ENCODE data around the gene ARHGEF28.

The ARHGEF28 gene

GRCh38 chr5:73776405-73776804 is 150.4 kb downstream of the ARHGEF28 start:
- H3K4me1 ChIP-seq (ENCODE audit: control insufficient read depth, low read length) = no peaks in the 10 kb centered on the region
- H3K36me3 ChIP-seq (ENCODE audit: control insufficient read depth, low read length) = no peaks in the 10 kb centered on the region
- H3K27ac ChIP-seq (ENCODE audit: low read depth, low read length) = no peak overlapping the region
- no peaks in the 10 kb centered on the region for H4K20me1 ChIP-seq (ENCODE audit: control insufficient read depth, insufficient read depth, low read depth, low read length)
- TF ChIP-seq EZH2phosphoT487 (IDR thresholded peaks at IDR 0.05; ENCODE audit: borderline replicate concordance, low read length) = no peak
- TF ChIP-seq CTCF (IDR thresholded peaks at IDR 0.05; ENCODE audit: low read depth, low read length, poor library complexity, severe bottlenecking) = no peak
- H3K4me3 ChIP-seq (ENCODE audit: low read length) = no peak overlapping the region
- no peaks in the 10 kb centered on the region for H3F3A ChIP-seq (ENCODE audit: control insufficient read depth, insufficient read depth)
- no peaks in the 10 kb centered on the region for H3K9me2 ChIP-seq (replicated peaks; ENCODE audit: control insufficient read depth, low read length)
- no peaks in the 10 kb centered on the region for H3K9me3 ChIP-seq (ENCODE audit: control insufficient read depth, insufficient read depth, low read length)
- no peak overlapping the region for H3K4me2 ChIP-seq (ENCODE audit: low read length)
- no peaks in the 10 kb centered on the region for H3K79me2 ChIP-seq (ENCODE audit: control insufficient read depth, low read length)
- no peaks in the 10 kb centered on the region for H3K27me3 ChIP-seq (ENCODE audit: control insufficient read depth, low read length)

- Histone ChIP-seq H3F3A (ENCODE audit: control insufficient read depth, insufficient read depth) (no peaks in the 10 kb centered on the region), H3K4me3 (ENCODE audit: low read length) (no peak overlapping the region), H3K79me2 (ENCODE audit: control insufficient read depth, low read length) (no peaks in the 10 kb centered on the region), H3K4me2 (ENCODE audit: low read length) (no peak overlapping the region), H3K27me3 (ENCODE audit: control insufficient read depth, low read length) (no peaks in the 10 kb centered on the region), H3K9me2 (replicated peaks; ENCODE audit: control insufficient read depth, low read length) (no peaks in the 10 kb centered on the region), H3K4me1 (ENCODE audit: control insufficient read depth, low read length) (no peaks in the 10 kb centered on the region), H3K9me3 (ENCODE audit: control insufficient read depth, insufficient read depth, low read length) (no peaks in the 10 kb centered on the region), H3K36me3 (ENCODE audit: control insufficient read depth, low read length) (no peaks in the 10 kb centered on the region), H3K27ac (ENCODE audit: low read depth, low read length) (no peak overlapping the region), H4K20me1 (ENCODE audit: control insufficient read depth, insufficient read depth, low read depth, low read length) (no peaks in the 10 kb centered on the region)
- TF ChIP-seq EZH2phosphoT487 (IDR thresholded peaks at IDR 0.05; ENCODE audit: borderline replicate concordance, low read length) (no peak), CTCF (IDR thresholded peaks at IDR 0.05; ENCODE audit: low read depth, low read length, poor library complexity, severe bottlenecking) (no peak)
Measured at GRCh38 chr5:73777192-73777591, 151.2 kb downstream of the ARHGEF28 start.

GRCh38 chr5:73780302-73781080 is 154.5 kb downstream of the ARHGEF28 start:
- TF ChIP-seq EZH2phosphoT487 (IDR thresholded peaks at IDR 0.05; ENCODE audit: borderline replicate concordance, low read length) = no peak
- no peak for TF ChIP-seq CTCF (IDR thresholded peaks at IDR 0.05; ENCODE audit: low read depth, low read length, poor library complexity, severe bottlenecking)
- Histone ChIP-seq H3K36me3 (ENCODE audit: control insufficient read depth, low read length) (no peaks in the 10 kb centered on the region), H3K27me3 (ENCODE audit: control insufficient read depth, low read length) (no peaks in the 10 kb centered on the region), H3K4me1 (ENCODE audit: control insufficient read depth, low read length) (no peaks in the 10 kb centered on the region), H3K79me2 (ENCODE audit: control insufficient read depth, low read length) (no peaks in the 10 kb centered on the region), H3F3A (ENCODE audit: control insufficient read depth, insufficient read depth) (no peaks in the 10 kb centered on the region), H3K4me2 (ENCODE audit: low read length) (no peak overlapping the region), H3K4me3 (ENCODE audit: low read length) (no peak overlapping the region), H3K9me2 (replicated peaks; ENCODE audit: control insufficient read depth, low read length) (no peaks in the 10 kb centered on the region), H3K9me3 (ENCODE audit: control insufficient read depth, insufficient read depth, low read length) (no peaks in the 10 kb centered on the region), H3K27ac (ENCODE audit: low read depth, low read length) (no peak overlapping the region), H4K20me1 (ENCODE audit: control insufficient read depth, insufficient read depth, low read depth, low read length) (no peaks in the 10 kb centered on the region)

Data from DOHH2 (cell line).